SU-DHL-6 (cell line): ENCODE measurements around the gene DCLK1.

Source experiments
- H2AFZ ChIP-seq: fragments of 200-600 bp; sonication (generic); 2 replicates; pipeline ENCODE4 v1.6.1; 2014; ENCODE audit warnings: low read depth, mild to moderate bottlenecking, moderate library complexity, mixed read lengths, antibody characterized with exemption, low read length; ENCODE audit not compliant: severe bottlenecking
- H3F3A ChIP-seq: fragments of 200-600 bp; shearing (Covaris generic); 2 replicates; pipeline ENCODE4 v1.6.0; 2016; ENCODE audit warnings: antibody characterized with exemption, mild to moderate bottlenecking; ENCODE audit not compliant: insufficient read depth
- H3K27ac ChIP-seq: fragments of 200-600 bp; sonication (generic); 2 replicates; pipeline ENCODE4 v1.5.1; 2016; ENCODE audit warnings: low read depth, mild to moderate bottlenecking, low read length, moderate library complexity, mixed read lengths
- H3K27me3 ChIP-seq: fragments of 200-600 bp; sonication (generic), shearing (Covaris generic); 2 replicates; pipeline ENCODE4 v1.6.0; 2014; ENCODE audit warnings: mild to moderate bottlenecking, low read length
- H3K36me3 ChIP-seq: fragments of 200-600 bp; sonication (generic); 2 replicates; pipeline ENCODE4 v1.6.1; 2014; ENCODE audit warnings: mild to moderate bottlenecking, low read length, mixed read lengths
- H3K4me2 ChIP-seq: fragments of 300-600, 200-600 bp; shearing (Covaris generic), sonication (generic); 2 replicates; pipeline ENCODE4 v1.6.0; 2014; ENCODE audit warnings: low read length, low read depth, mild to moderate bottlenecking; ENCODE audit not compliant: poor library complexity, severe bottlenecking
- H3K4me3 ChIP-seq: fragments of 200-600 bp; sonication (generic); 2 replicates; pipeline ENCODE4 v1.5.1; 2014; ENCODE audit warnings: antibody characterized with exemption, low read length, mild to moderate bottlenecking, mixed read lengths; ENCODE audit not compliant: insufficient read depth, poor library complexity, severe bottlenecking
- H3K79me2 ChIP-seq: fragments of 200-600 bp; sonication (generic); 2 replicates; pipeline ENCODE4 v1.6.1; 2014; ENCODE audit warnings: mild to moderate bottlenecking, low read length, moderate library complexity; ENCODE audit not compliant: insufficient read depth
- H3K9ac ChIP-seq: fragments of 200-600 bp; sonication (generic); 2 replicates; pipeline ENCODE4 v1.7.0; 2014; ENCODE audit warnings: mild to moderate bottlenecking, low read length
- H3K9me2 ChIP-seq: fragments of 200-600 bp; sonication (generic); replicated peaks from 2 replicates; pipeline ENCODE4 v1.6.1; 2014; ENCODE audit warnings: low read length; ENCODE audit not compliant: insufficient read depth
- H3K9me3 ChIP-seq: fragments of 200-600 bp; sonication (generic); 2 replicates; pipeline ENCODE4 v1.6.1; 2014; ENCODE audit warnings: low read length, mixed read lengths; ENCODE audit not compliant: insufficient read depth
- H4K20me1 ChIP-seq: fragments of 200-600 bp; sonication (generic); 2 replicates; pipeline ENCODE4 v1.6.1; 2014; ENCODE audit warnings: low read depth, mild to moderate bottlenecking, antibody characterized with exemption, low read length, moderate library complexity, mixed read lengths
- CTCF ChIP-seq: fragments of 200-600 bp; sonication (generic); IDR thresholded peaks from one replicate; pipeline ENCODE4 v1.5.1; 2017; ENCODE audit warnings: antibody characterized with exemption, mild to moderate bottlenecking, low read length, moderate library complexity; ENCODE audit not compliant: insufficient read depth, poor library complexity, severe bottlenecking
- EZH2phosphoT487 ChIP-seq: fragments of 200-600 bp; sonication (generic), shearing (Covaris generic); conservative IDR thresholded peaks from 2 replicates; pipeline ENCODE4 v1.6.1; 2018; ENCODE audit warnings: mild to moderate bottlenecking, antibody characterized with exemption, low read length, moderate library complexity, mixed read lengths

The DCLK1 gene

GRCh38 chr13:35763060-35763781 is 368.0 kb downstream of the DCLK1 start:
- H2AFZ ChIP-seq: no peak overlapping the region
- no peak overlapping the region for H3K27ac ChIP-seq
- no peaks in the 10 kb centered on the region for H3K36me3 ChIP-seq
- H3K9me3 ChIP-seq: peaks cover 16% of the 10 kb centered on the region; the same call in 1 of the 2 replicates
- H3K9me2 ChIP-seq: no peaks in the 10 kb centered on the region
- H3K4me2 ChIP-seq: no peak overlapping the region
- H4K20me1 ChIP-seq: no peaks in the 10 kb centered on the region
- no peaks in the 10 kb centered on the region for H3F3A ChIP-seq
- H3K27me3 ChIP-seq: no peaks in the 10 kb centered on the region
- TF ChIP-seq CTCF (no peak), EZH2phosphoT487 (no peak)
- no peak overlapping the region for H3K4me3 ChIP-seq
- H3K79me2 ChIP-seq: no peaks in the 10 kb centered on the region
- H3K9ac ChIP-seq: no peak overlapping the region

GRCh38 chr13:35761440-35762252 is 369.5 kb downstream of the DCLK1 start:
- no peak overlapping the region for H3K27ac ChIP-seq
- no peak overlapping the region for H2AFZ ChIP-seq
- H4K20me1 ChIP-seq: no peaks in the 10 kb centered on the region
- H3K9ac ChIP-seq: no peak overlapping the region
- no peaks in the 10 kb centered on the region for H3K9me2 ChIP-seq
- no peaks in the 10 kb centered on the region for H3K36me3 ChIP-seq
- peaks cover 16% of the 10 kb centered on the region; the same call in 1 of the 2 replicates for H3K9me3 ChIP-seq
- H3K4me2 ChIP-seq: no peak overlapping the region
- no peaks in the 10 kb centered on the region for H3K79me2 ChIP-seq
- no peak overlapping the region for H3K4me3 ChIP-seq
- TF ChIP-seq EZH2phosphoT487 (no peak), CTCF (no peak)
- H3K27me3 ChIP-seq: no peaks in the 10 kb centered on the region
- H3F3A ChIP-seq: no peaks in the 10 kb centered on the region

DNA sequence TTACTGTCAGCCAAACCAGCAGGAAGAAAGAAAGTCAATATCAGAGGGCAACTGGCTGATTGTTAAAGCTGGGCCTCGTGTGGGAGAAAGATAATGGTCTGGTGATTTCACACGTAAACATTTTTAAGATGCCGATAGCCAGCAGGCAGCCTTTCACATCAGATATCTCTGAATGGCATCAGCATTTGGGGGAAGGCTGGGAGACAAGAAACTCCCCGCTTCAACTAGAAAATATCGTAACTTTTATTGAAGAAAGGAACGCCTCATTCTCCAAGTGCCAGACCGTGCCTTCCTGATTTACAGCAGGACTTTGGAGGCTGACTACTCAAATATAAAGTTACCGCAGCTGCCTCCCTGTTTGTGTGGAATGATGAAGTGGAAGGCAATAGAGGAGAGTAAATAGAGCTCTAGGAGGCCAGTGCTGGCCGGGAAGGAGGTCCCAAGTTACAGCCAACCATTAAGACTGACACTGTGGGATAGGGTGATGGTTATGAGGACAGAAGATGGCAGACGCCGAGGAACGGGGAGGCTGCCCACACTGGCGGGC is 370.4 kb downstream of the DCLK1 start:
- Histone ChIP-seq H2AFZ (no peak overlapping the region), H3K27ac (no peak overlapping the region), H3K9ac (no peak overlapping the region), H3K4me2 (no peak overlapping the region), H3K9me3 (peaks cover 16% of the 10 kb centered on the region; the same call in 1 of the 2 replicates), H3K9me2 (no peaks in the 10 kb centered on the region), H3K79me2 (no peaks in the 10 kb centered on the region), H3K27me3 (no peaks in the 10 kb centered on the region), H3K4me3 (no peak overlapping the region), H3K36me3 (no peaks in the 10 kb centered on the region), H4K20me1 (no peaks in the 10 kb centered on the region), H3F3A (no peaks in the 10 kb centered on the region)
- TF ChIP-seq CTCF: no peak
- no peak for TF ChIP-seq EZH2phosphoT487
